ENCODE data around the gene LIG1.

The LIG1 gene

DNA sequence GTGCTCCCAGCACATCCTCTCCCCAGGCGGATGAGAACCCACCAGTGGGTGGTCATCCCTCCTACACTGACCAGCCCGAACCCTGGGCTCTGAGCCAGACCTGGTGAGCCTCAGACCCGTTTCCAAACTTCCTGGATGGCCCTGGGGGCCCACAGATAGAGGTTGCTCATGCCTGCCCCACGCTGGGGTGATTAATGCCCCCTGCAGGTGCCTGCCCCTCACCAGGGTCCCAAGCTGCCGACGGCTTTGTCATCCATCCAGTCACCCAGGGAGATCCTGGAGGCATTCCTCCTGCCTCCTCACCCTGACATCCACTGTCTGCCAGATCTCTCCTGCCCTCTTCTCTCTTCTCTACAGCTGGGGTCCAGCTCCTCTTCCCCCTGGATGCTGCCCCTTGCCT is 31.1 kb downstream of the LIG1 start:
- Histone ChIP-seq H3K27me3 (ENCODE audit: insufficient read depth, low read length) (no peaks in the 10 kb centered on the region), H3K27ac (ENCODE audit: low read depth, low read length, poor library complexity, severe bottlenecking) (no peak overlapping the region), H3F3A (ENCODE audit: insufficient read depth, low read length) (no peaks in the 10 kb centered on the region), H3K9ac (ENCODE audit: low read length) (no peak overlapping the region), H3K79me2 (ENCODE audit: insufficient read depth, low read length) (no peaks in the 10 kb centered on the region), H3K36me3 (ENCODE audit: insufficient read depth, low read length) (peaks cover 43% of the 10 kb centered on the region), H4K20me1 (ENCODE audit: insufficient read depth, low read length) (no peaks in the 10 kb centered on the region), H3K4me1 (ENCODE audit: insufficient read depth, low read length, severe bottlenecking) (no peaks in the 10 kb centered on the region), H2AFZ (ENCODE audit: low read length) (no peak overlapping the region), H3K9me3 (ENCODE audit: low read length) (no peaks in the 10 kb centered on the region), H3K4me2 (ENCODE audit: low read length) (no peak overlapping the region), H3K4me3 (ENCODE audit: low read depth, low read length, poor library complexity, severe bottlenecking) (no peak overlapping the region), H3K9me2 (ENCODE audit: low read depth, low read length) (no peaks in the 10 kb centered on the region)
- no peak for TF ChIP-seq CTCF (IDR thresholded peaks at IDR 0.05; ENCODE audit: low read length)
- TF ChIP-seq EZH2 (IDR thresholded peaks at IDR 0.05; ENCODE audit: borderline replicate concordance, low read length) = no peak

DNA sequence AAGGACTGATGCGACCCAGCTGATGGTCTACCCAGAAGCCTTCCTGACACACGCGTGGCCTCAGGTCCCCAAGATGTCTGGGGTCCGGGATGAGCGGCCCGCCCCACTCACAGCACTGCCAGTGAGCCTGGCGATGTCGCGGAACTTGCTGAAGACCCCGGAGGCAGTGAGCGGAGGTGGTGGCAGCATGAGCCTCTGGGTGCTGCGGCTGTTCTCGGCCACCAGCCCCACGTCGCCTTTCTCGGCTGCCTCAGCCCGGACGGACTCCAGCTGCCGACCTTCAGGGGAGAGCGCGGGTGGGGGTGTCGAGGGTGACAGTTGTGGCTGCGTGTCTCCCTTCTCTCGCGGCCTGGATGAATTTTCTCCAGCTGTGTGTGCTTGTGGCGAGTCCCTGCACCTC is 32.7 kb downstream of the LIG1 start:
- no peaks in the 10 kb centered on the region for H3K9me3 ChIP-seq (ENCODE audit: low read length)
- no peak overlapping the region for H3K4me3 ChIP-seq (ENCODE audit: low read depth, low read length, poor library complexity, severe bottlenecking)
- no peaks in the 10 kb centered on the region for H3K79me2 ChIP-seq (ENCODE audit: insufficient read depth, low read length)
- H2AFZ ChIP-seq (ENCODE audit: low read length) = no peak overlapping the region
- TF ChIP-seq CTCF (IDR thresholded peaks at IDR 0.05; ENCODE audit: low read length) = no peak
- no peaks in the 10 kb centered on the region for H3K4me1 ChIP-seq (ENCODE audit: insufficient read depth, low read length, severe bottlenecking)
- no peaks in the 10 kb centered on the region for H4K20me1 ChIP-seq (ENCODE audit: insufficient read depth, low read length)
- no peak overlapping the region for H3K4me2 ChIP-seq (ENCODE audit: low read length)
- no peaks in the 10 kb centered on the region for H3F3A ChIP-seq (ENCODE audit: insufficient read depth, low read length)
- H3K36me3 ChIP-seq (ENCODE audit: insufficient read depth, low read length) = peaks cover 38% of the 10 kb centered on the region
- H3K9ac ChIP-seq (ENCODE audit: low read length) = no peak overlapping the region
- H3K27ac ChIP-seq (ENCODE audit: low read depth, low read length, poor library complexity, severe bottlenecking) = no peak overlapping the region
- no peaks in the 10 kb centered on the region for H3K27me3 ChIP-seq (ENCODE audit: insufficient read depth, low read length)
- H3K9me2 ChIP-seq (ENCODE audit: low read depth, low read length) = no peaks in the 10 kb centered on the region

DNA sequence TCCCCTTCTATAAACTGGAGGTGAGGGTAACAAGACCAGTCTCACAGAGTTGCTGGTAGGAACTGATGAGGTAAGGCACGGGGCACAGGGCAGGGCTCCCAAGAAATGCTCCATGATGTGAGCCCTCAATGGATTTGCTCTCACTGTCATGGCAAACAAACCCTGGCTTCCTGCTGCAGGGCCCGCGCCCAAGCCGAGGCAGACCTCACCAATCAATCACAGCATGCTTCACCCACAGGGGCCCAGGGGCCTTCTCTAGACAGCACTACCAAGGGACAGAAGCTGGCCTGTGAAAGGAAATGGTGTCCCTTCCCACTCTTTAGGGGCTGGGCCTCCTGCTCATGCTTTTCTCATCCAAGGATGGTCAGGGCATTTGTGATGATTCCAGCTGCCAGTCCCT is 33.6 kb downstream of the LIG1 start:
- Histone ChIP-seq H3K4me2 (ENCODE audit: low read length) (no peak overlapping the region), H3K27me3 (ENCODE audit: insufficient read depth, low read length) (no peaks in the 10 kb centered on the region), H3K36me3 (ENCODE audit: insufficient read depth, low read length) (peaks cover 42% of the 10 kb centered on the region), H3K4me1 (ENCODE audit: insufficient read depth, low read length, severe bottlenecking) (no peaks in the 10 kb centered on the region), H3K79me2 (ENCODE audit: insufficient read depth, low read length) (no peaks in the 10 kb centered on the region), H4K20me1 (ENCODE audit: insufficient read depth, low read length) (no peaks in the 10 kb centered on the region), H3F3A (ENCODE audit: insufficient read depth, low read length) (no peaks in the 10 kb centered on the region), H3K9me3 (ENCODE audit: low read length) (no peaks in the 10 kb centered on the region), H3K27ac (ENCODE audit: low read depth, low read length, poor library complexity, severe bottlenecking) (no peak overlapping the region), H3K9me2 (ENCODE audit: low read depth, low read length) (no peaks in the 10 kb centered on the region), H3K4me3 (ENCODE audit: low read depth, low read length, poor library complexity, severe bottlenecking) (no peak overlapping the region), H2AFZ (ENCODE audit: low read length) (no peak overlapping the region), H3K9ac (ENCODE audit: low read length) (no peak overlapping the region)
- no peak for TF ChIP-seq EZH2 (IDR thresholded peaks at IDR 0.05; ENCODE audit: borderline replicate concordance, low read length)
- TF ChIP-seq CTCF (IDR thresholded peaks at IDR 0.05; ENCODE audit: low read length) = no peak

All from OCI-LY1 (cell line).